Measurements from ENCODE around the gene NPW.

DNA sequence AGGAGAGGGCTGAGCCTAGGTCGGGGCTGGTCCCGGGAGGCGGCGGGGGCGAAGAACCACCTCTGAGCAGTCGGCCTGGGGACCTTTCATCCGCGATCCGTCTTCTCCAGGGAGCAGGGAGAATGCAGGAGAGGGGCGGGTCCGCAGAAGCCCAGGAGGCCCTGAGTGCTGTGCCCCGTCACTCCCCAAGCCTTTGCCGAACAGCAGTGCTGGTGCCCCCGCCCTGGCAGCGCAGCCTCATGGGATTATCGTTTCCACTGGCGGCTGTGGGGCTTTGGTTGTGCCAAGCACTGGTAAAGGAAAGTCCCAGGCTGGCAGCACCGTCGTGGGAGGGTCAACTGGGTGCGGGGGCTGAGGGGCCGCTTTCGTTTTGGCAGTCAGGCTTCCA, 47.1 kb upstream of the NPW start:
- TF ChIP-seq, protein P1, sequence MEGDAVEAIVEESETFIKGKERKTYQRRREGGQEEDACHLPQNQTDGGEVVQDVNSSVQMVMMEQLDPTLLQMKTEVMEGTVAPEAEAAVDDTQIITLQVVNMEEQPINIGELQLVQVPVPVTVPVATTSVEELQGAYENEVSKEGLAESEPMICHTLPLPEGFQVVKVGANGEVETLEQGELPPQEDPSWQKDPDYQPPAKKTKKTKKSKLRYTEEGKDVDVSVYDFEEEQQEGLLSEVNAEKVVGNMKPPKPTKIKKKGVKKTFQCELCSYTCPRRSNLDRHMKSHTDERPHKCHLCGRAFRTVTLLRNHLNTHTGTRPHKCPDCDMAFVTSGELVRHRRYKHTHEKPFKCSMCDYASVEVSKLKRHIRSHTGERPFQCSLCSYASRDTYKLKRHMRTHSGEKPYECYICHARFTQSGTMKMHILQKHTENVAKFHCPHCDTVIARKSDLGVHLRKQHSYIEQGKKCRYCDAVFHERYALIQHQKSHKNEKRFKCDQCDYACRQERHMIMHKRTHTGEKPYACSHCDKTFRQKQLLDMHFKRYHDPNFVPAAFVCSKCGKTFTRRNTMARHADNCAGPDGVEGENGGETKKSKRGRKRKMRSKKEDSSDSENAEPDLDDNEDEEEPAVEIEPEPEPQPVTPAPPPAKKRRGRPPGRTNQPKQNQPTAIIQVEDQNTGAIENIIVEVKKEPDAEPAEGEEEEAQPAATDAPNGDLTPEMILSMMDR (conservative IDR thresholded peaks at IDR 0.05): no peak
- TF ChIP-seq ZFX (IDR thresholded peaks at IDR 0.05): no peak
